Fibroblast of lung (primary cell): ENCODE measurements around the gene DAB1. TPM values are rescaled to one million over a fixed set of nuclear protein-coding genes. Genes with fewer than 3 reads are reported as not detected.

Experiments used
- DNase-seq, 2 donors: peaks; one replicate each; pipeline versions ENCODE4 v3.0.0 to v3.0.0-alpha.2; 2010; ENCODE audit warnings: low read depth in 2 of 2
- H2AFZ ChIP-seq: 2 replicates; pipeline ENCODE4 v1.5.1; 2012; ENCODE audit warnings: low read length, control low read depth, inconsistent platforms
- H3K27ac ChIP-seq: 2 replicates; pipeline ENCODE4 v1.5.1; 2011; ENCODE audit warnings: low read length, control low read depth; ENCODE audit not compliant: insufficient read depth
- H3K27me3 ChIP-seq: 2 replicates; pipeline ENCODE4 v1.5.1; 2011; ENCODE audit warnings: mild to moderate bottlenecking, low read length; ENCODE audit not compliant: control insufficient read depth, insufficient read depth
- H3K36me3 ChIP-seq: 2 replicates; pipeline ENCODE4 v1.5.1; 2011; ENCODE audit warnings: low read length; ENCODE audit not compliant: control insufficient read depth, insufficient read depth
- H3K4me1 ChIP-seq: 2 replicates; pipeline ENCODE4 v1.5.1; 2011; ENCODE audit warnings: low read length; ENCODE audit not compliant: control insufficient read depth, insufficient read depth; ENCODE audit errors: extremely low read depth
- H3K4me2 ChIP-seq: 2 replicates; pipeline ENCODE4 v1.5.1; 2011; ENCODE audit warnings: low read length, control low read depth; ENCODE audit not compliant: insufficient read depth; ENCODE audit errors: extremely low read depth
- H3K4me3 ChIP-seq, 4 experiments: fragments of 200-600 bp in 1 of 4; sonication (generic) in 1 of 4; replicated peaks in 1 of 4; 2 replicates each; pipeline ENCODE4 v1.5.1; 2011 to 2016; ENCODE audit warnings: low read length in 4 of 4, low read depth in 3 of 4, mild to moderate bottlenecking in 3 of 4, control low read depth in 2 of 4, inconsistent platforms in 1 of 4, mixed read lengths in 1 of 4; ENCODE audit not compliant: insufficient read depth in 1 of 4; ENCODE audit errors: control extremely low read depth in 1 of 4
- H3K79me2 ChIP-seq: 2 replicates; pipeline ENCODE4 v1.5.1; 2012; ENCODE audit warnings: mild to moderate bottlenecking, low read length, inconsistent platforms; ENCODE audit not compliant: control insufficient read depth, insufficient read depth
- H3K9ac ChIP-seq: 2 replicates; pipeline ENCODE4 v1.5.1; 2011; ENCODE audit warnings: mild to moderate bottlenecking, low read length, control low read depth; ENCODE audit not compliant: insufficient read depth
- H3K9me3 ChIP-seq: 2 replicates; pipeline ENCODE4 v1.5.1; 2012; ENCODE audit warnings: low read depth, low read length; ENCODE audit not compliant: control insufficient read depth, insufficient read depth
- H4K20me1 ChIP-seq: 2 replicates; pipeline ENCODE4 v1.5.1; 2011; ENCODE audit warnings: low read length; ENCODE audit not compliant: control insufficient read depth, insufficient read depth; ENCODE audit errors: extremely low read depth
- CTCF ChIP-seq, 2 donors: IDR thresholded peaks in 1 of 2; conservative IDR thresholded peaks in 1 of 2; 1 replicate in 1 of 2; 2 replicates in 1 of 2; pipeline ENCODE4 v1.5.1; 2011 to 2012; ENCODE audit warnings: low read length in 2 of 2, control low read depth in 1 of 2, inconsistent platforms in 1 of 2, low read depth in 1 of 2, mild to moderate bottlenecking in 1 of 2
- EZH2 ChIP-seq: IDR thresholded peaks from 2 replicates; pipeline ENCODE4 v1.5.1; 2012; ENCODE audit warnings: low read length, control low read depth, mild to moderate bottlenecking; ENCODE audit errors: missing control alignments
- polyA plus RNA-seq, 2 donors: library from polyadenylated mRNA; depleted of rRNA in 1 of 2; stranded (reverse) in 1 of 2; unstranded in 1 of 2; fragments of >200 nt; gene quantifications; 2 replicates each; pipeline ENCODE4 v1.2.1, GENCODE V29; 2011 to 2012; ENCODE audit warnings: missing spikeins in 1 of 2
- total RNA-seq: library from RNA; depleted of rRNA; stranded (reverse); fragments of >200 nt; gene quantifications from 2 replicates; pipeline ENCODE4 v1.2.1, GENCODE V29; 2014

Gene DAB1
- total and polyA plus RNA-seq, 2 donors (not counting 1 experiment from before 2014, with no cell fraction given) = 0.17 to 2.0 TPM

- H3K4me1 ChIP-seq = no peaks in the 10 kb centered on the region
- DNase-seq = no peak
- no peaks in the 10 kb centered on the region for H3K79me2 ChIP-seq
- H3K9ac ChIP-seq = no peak overlapping the region
- no peaks in the 10 kb centered on the region for H3K9me3 ChIP-seq
- H2AFZ ChIP-seq = no peak overlapping the region
- no peaks in the 10 kb centered on the region for H3K36me3 ChIP-seq
- no peaks in the 10 kb centered on the region for H3K27me3 ChIP-seq
- no peak overlapping the region for H3K4me3 ChIP-seq
- H4K20me1 ChIP-seq = no peaks in the 10 kb centered on the region
- no peak overlapping the region for H3K27ac ChIP-seq
- TF ChIP-seq CTCF (conservative IDR thresholded peaks at IDR 0.05 in 1 of 2, IDR thresholded peaks at IDR 0.05 in 1 of 2; ENCODE audit: low read depth in 1 of 2, low read length in 2 of 2) (no peak), EZH2 (no peak)
- no peak overlapping the region for H3K4me2 ChIP-seq
Measured at GRCh38 chr1:57064379-57065140, 359.3 kb downstream of the DAB1 start.

- Histone ChIP-seq H3K4me3 (no peak overlapping the region), H3K36me3 (no peaks in the 10 kb centered on the region), H4K20me1 (no peaks in the 10 kb centered on the region), H3K27ac (no peak overlapping the region), H3K27me3 (no peaks in the 10 kb centered on the region), H3K4me1 (no peaks in the 10 kb centered on the region), H3K9ac (no peak overlapping the region), H2AFZ (no peak overlapping the region), H3K79me2 (no peaks in the 10 kb centered on the region), H3K4me2 (no peak overlapping the region), H3K9me3 (no peaks in the 10 kb centered on the region)
- no peak for TF ChIP-seq EZH2
- TF ChIP-seq CTCF (conservative IDR thresholded peaks at IDR 0.05 in 1 of 2, IDR thresholded peaks at IDR 0.05 in 1 of 2; ENCODE audit: low read depth in 1 of 2, low read length in 2 of 2) = no peak
- no peak for DNase-seq
Measured at GRCh38 chr1:57063406-57064125, 360.3 kb downstream of the DAB1 start.

GRCh38 chr1:57061369-57061768 is 362.5 kb downstream of the DAB1 start:
- Histone ChIP-seq H3K4me2 (no peak overlapping the region), H4K20me1 (no peaks in the 10 kb centered on the region), H3K9ac (no peak overlapping the region), H3K4me3 (no peak overlapping the region), H3K4me1 (no peaks in the 10 kb centered on the region), H3K27ac (no peak overlapping the region), H2AFZ (no peak overlapping the region), H3K9me3 (no peaks in the 10 kb centered on the region), H3K79me2 (no peaks in the 10 kb centered on the region), H3K36me3 (no peaks in the 10 kb centered on the region), H3K27me3 (no peaks in the 10 kb centered on the region)
- TF ChIP-seq EZH2 (no peak), CTCF (conservative IDR thresholded peaks at IDR 0.05 in 1 of 2, IDR thresholded peaks at IDR 0.05 in 1 of 2; ENCODE audit: low read depth in 1 of 2, low read length in 2 of 2) (no peak)
- DNase-seq = peak; percentile 2 to 5
